Measurements from ENCODE around the gene KCNC2. TPM values are rescaled to one million over a fixed set of nuclear protein-coding genes. Genes with fewer than 3 reads are reported as not detected.

Gene KCNC2
- total RNA-seq, 1 experiment from 2014 or later, result not detected

DNA sequence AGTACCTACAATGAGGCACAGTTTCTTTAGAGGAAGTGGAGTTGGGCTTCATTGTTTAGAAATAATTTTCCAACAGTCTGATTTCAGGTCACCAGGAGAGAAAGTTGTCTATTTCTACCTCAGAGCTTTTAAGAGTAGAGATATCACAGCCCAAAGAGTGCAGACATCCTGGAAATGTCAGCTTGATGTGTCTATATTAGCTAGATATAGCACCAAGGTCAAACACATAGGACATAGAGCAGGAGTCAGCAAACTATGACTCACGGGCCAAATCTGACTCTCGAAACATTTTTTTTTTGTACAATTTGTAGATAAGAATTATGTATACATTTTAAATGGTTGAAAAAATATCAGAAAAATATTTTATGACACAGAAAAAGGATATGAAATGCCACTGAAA is 53.7 kb downstream of the KCNC2 start:
- no TSS peak for BruUV-seq (replicated peaks)
- Histone ChIP-seq H2AFZ (no peak overlapping the region; the same call in 1 of the 2 replicates), H3K4me1 (replicated peaks; ENCODE audit: insufficient read depth) (no peaks in the 10 kb centered on the region), H4K20me1 (ENCODE audit: insufficient read depth) (no peaks in the 10 kb centered on the region), H3K4me3 (no peak overlapping the region), H3K27me3 (ENCODE audit: insufficient read depth, low read depth) (no peaks in the 10 kb centered on the region), H3K79me2 (ENCODE audit: low read depth) (no peaks in the 10 kb centered on the region), H3K4me2 (no peak overlapping the region), H3K9me2 (ENCODE audit: insufficient read depth) (no peaks in the 10 kb centered on the region), H3K9me3 (ENCODE audit: insufficient read depth, low read depth) (no peaks in the 10 kb centered on the region), H3F3A (ENCODE audit: insufficient read depth, low read depth) (no peaks in the 10 kb centered on the region), H3K36me3 (ENCODE audit: low read depth) (no peaks in the 10 kb centered on the region), H3K27ac (no peak overlapping the region)
- CTCF ChIA-PET, result no interaction called here
- no peak for TF ChIP-seq EZH2 (IDR thresholded peaks at IDR 0.05; ENCODE audit: low read depth)
- TF ChIP-seq, protein P1, sequence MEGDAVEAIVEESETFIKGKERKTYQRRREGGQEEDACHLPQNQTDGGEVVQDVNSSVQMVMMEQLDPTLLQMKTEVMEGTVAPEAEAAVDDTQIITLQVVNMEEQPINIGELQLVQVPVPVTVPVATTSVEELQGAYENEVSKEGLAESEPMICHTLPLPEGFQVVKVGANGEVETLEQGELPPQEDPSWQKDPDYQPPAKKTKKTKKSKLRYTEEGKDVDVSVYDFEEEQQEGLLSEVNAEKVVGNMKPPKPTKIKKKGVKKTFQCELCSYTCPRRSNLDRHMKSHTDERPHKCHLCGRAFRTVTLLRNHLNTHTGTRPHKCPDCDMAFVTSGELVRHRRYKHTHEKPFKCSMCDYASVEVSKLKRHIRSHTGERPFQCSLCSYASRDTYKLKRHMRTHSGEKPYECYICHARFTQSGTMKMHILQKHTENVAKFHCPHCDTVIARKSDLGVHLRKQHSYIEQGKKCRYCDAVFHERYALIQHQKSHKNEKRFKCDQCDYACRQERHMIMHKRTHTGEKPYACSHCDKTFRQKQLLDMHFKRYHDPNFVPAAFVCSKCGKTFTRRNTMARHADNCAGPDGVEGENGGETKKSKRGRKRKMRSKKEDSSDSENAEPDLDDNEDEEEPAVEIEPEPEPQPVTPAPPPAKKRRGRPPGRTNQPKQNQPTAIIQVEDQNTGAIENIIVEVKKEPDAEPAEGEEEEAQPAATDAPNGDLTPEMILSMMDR (conservative IDR thresholded peaks at IDR 0.05), result no peak
- no peak for DNase-seq
- POLR2A ChIA-PET (ENCODE audit: unreplicated experiment), result no interaction called here
- intact Hi-C loops (cut with micrococcal nuclease; ENCODE audit: unreplicated experiment), result no loop called here

DNA sequence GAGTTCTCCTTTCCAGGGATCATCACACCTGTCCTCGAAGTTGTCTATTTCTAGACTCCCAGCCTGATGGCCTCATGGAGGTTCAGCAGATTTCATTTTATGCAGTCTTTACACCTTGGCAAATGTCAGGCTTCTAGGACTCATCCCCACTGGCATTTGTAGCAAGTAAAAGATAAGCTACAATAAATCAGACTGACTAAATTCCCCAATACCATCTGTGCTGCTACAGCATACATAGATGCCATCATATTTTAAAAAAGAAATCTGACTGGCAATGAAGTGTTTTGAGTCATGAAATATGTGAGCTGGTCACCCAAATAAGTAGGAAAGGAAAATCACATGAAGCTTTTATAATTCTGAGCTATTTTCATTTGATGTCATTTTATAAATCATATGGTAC is 55.3 kb downstream of the KCNC2 start:
- Histone ChIP-seq H3K4me1 (replicated peaks; ENCODE audit: insufficient read depth) (no peaks in the 10 kb centered on the region), H2AFZ (no peak overlapping the region), H3K27me3 (ENCODE audit: insufficient read depth, low read depth) (no peaks in the 10 kb centered on the region), H3K9me3 (ENCODE audit: insufficient read depth, low read depth) (no peaks in the 10 kb centered on the region), H3K4me3 (no peak overlapping the region), H4K20me1 (ENCODE audit: insufficient read depth) (no peaks in the 10 kb centered on the region), H3K4me2 (no peak overlapping the region), H3F3A (ENCODE audit: insufficient read depth, low read depth) (no peaks in the 10 kb centered on the region), H3K36me3 (ENCODE audit: low read depth) (no peaks in the 10 kb centered on the region), H3K79me2 (ENCODE audit: low read depth) (no peaks in the 10 kb centered on the region), H3K27ac (no peak overlapping the region), H3K9me2 (ENCODE audit: insufficient read depth) (no peaks in the 10 kb centered on the region)
- ChIA-PET POLR2A (ENCODE audit: unreplicated experiment) (no interaction called here), CTCF (no interaction called here)
- intact Hi-C loops (cut with micrococcal nuclease; ENCODE audit: unreplicated experiment), result no loop called here
- DNase-seq, result no peak
- no TSS peak for BruUV-seq (replicated peaks)
- TF ChIP-seq, protein P1 (conservative IDR thresholded peaks at IDR 0.05), result no peak
- no peak for TF ChIP-seq EZH2 (IDR thresholded peaks at IDR 0.05; ENCODE audit: low read depth)

DNA sequence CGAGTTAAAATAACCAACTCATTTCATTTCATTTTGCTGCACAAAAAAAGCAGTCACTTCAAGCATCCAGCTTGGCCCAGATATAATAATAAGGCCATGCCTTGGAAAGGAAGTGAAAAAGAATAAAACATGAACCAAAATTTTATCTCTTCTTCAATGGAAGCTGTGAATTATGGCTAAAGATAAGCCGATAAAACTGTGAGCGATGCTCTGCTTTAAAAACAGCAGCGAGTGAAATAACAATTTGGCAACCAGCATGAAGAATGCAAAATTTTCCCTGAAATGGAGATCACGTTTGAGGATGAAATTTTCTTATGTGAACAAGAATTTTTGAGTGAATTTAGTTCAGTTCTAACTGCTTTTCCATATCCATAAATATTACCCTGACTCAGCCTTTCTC is 70.4 kb downstream of the KCNC2 start:
- H3K36me3 ChIP-seq (ENCODE audit: low read depth), result no peaks in the 10 kb centered on the region
- H3K27me3 ChIP-seq (ENCODE audit: insufficient read depth, low read depth), result no peaks in the 10 kb centered on the region
- no peak for TF ChIP-seq EZH2 (IDR thresholded peaks at IDR 0.05; ENCODE audit: low read depth)
- TF ChIP-seq, protein P1 (conservative IDR thresholded peaks at IDR 0.05), result no peak
- DNase-seq, result no peak
- H4K20me1 ChIP-seq (ENCODE audit: insufficient read depth), result no peaks in the 10 kb centered on the region
- H3K9me2 ChIP-seq (ENCODE audit: insufficient read depth), result no peaks in the 10 kb centered on the region; the same call in 1 of the 2 replicates
- H3K4me3 ChIP-seq, result no peak overlapping the region
- no peaks in the 10 kb centered on the region for H3K79me2 ChIP-seq (ENCODE audit: low read depth)
- intact Hi-C loops (cut with micrococcal nuclease; ENCODE audit: unreplicated experiment), result no loop called here
- H3K27ac ChIP-seq, result no peak overlapping the region
- H3K9me3 ChIP-seq (ENCODE audit: insufficient read depth, low read depth), result no peaks in the 10 kb centered on the region
- H3F3A ChIP-seq (ENCODE audit: insufficient read depth, low read depth), result no peaks in the 10 kb centered on the region
- no TSS peak for BruUV-seq (replicated peaks)
- H3K4me1 ChIP-seq (replicated peaks; ENCODE audit: insufficient read depth), result no peaks in the 10 kb centered on the region
- CTCF ChIA-PET, result no interaction called here
- no peak overlapping the region for H3K4me2 ChIP-seq
- POLR2A ChIA-PET (ENCODE audit: unreplicated experiment), result no interaction called here
- no peak overlapping the region; the same call in 1 of the 2 replicates for H2AFZ ChIP-seq
